HEK293 (cell line): ENCODE results near the gene B4GALT5.
A peak's percentile ranks its signal among the peaks of the same experiment; 100 is the strongest.

Experiments used
- BCL11A ChIP-seq: fragments of 450-650 bp; formaldehyde crosslinking; IDR thresholded peaks from 2 replicates; pipeline ENCODE4 v1.5.1; 2016; ENCODE audit warnings: low read depth, missing biosample characterization, missing genetic modification characterization
- HOXC10 ChIP-seq: sonication (generic); formaldehyde crosslinking; IDR thresholded peaks from 2 replicates; pipeline ENCODE4 v1.8.1; 2023; ENCODE audit warnings: mild to moderate bottlenecking, missing genetic modification reagents
- MEIS1 ChIP-seq: sonication (generic); formaldehyde crosslinking; IDR thresholded peaks from 2 replicates; pipeline ENCODE4 v1.8.1; 2022; ENCODE audit warnings: missing genetic modification reagents, mild to moderate bottlenecking, borderline replicate concordance
- ZBTB17 ChIP-seq: fragments of 450-650 bp; formaldehyde crosslinking; IDR thresholded peaks from 2 replicates; pipeline ENCODE4 v1.5.1; 2016; ENCODE audit warnings: missing biosample characterization, missing genetic modification characterization
- ZBTB8A ChIP-seq: fragments of 450-650 bp; formaldehyde crosslinking; IDR thresholded peaks from 2 replicates; pipeline ENCODE4 v1.5.1; 2016; ENCODE audit warnings: missing biosample characterization, missing genetic modification characterization
- ZFHX2 ChIP-seq: fragments of 450-650 bp; formaldehyde crosslinking; conservative IDR thresholded peaks from 2 replicates; pipeline ENCODE4 v1.5.1; 2016; ENCODE audit warnings: missing biosample characterization, missing genetic modification characterization
- ZFP3 ChIP-seq: fragments of 450-650 bp; formaldehyde crosslinking; IDR thresholded peaks from 2 replicates; pipeline ENCODE4 v1.5.1; 2016; ENCODE audit warnings: low read depth, missing biosample characterization, missing genetic modification characterization
- ZFP37 ChIP-seq: fragments of 450-650 bp; formaldehyde crosslinking; IDR thresholded peaks from 2 replicates; pipeline ENCODE4 v1.5.1; 2016; ENCODE audit warnings: missing biosample characterization, missing genetic modification characterization
- ZNF16 ChIP-seq: fragments of 450-650 bp; formaldehyde crosslinking; IDR thresholded peaks from 2 replicates; pipeline ENCODE4 v1.5.1; 2016; ENCODE audit warnings: low read depth, missing biosample characterization, missing genetic modification characterization
- ZNF202 ChIP-seq: fragments of 450-650 bp; formaldehyde crosslinking; IDR thresholded peaks from 2 replicates; pipeline ENCODE4 v1.5.1; 2016; ENCODE audit warnings: missing biosample characterization, missing genetic modification characterization, borderline replicate concordance
- ZNF24 ChIP-seq: fragments of 450-650 bp; formaldehyde crosslinking; IDR thresholded peaks from 2 replicates; pipeline ENCODE4 v1.5.1; 2016; ENCODE audit warnings: missing biosample characterization, missing genetic modification characterization
- ZNF311 ChIP-seq: fragments of 450-650 bp; formaldehyde crosslinking; IDR thresholded peaks from 2 replicates; pipeline ENCODE4 v1.5.1; 2017; ENCODE audit warnings: missing biosample characterization, missing genetic modification characterization, borderline replicate concordance
- ZNF48 ChIP-seq: fragments of 450-650 bp; formaldehyde crosslinking; IDR thresholded peaks from 2 replicates; pipeline ENCODE4 v1.5.1; 2016; ENCODE audit warnings: missing biosample characterization, missing genetic modification characterization
- ZNF501 ChIP-seq: fragments of 450-650 bp; formaldehyde crosslinking; IDR thresholded peaks from 2 replicates; pipeline ENCODE4 v1.5.1; 2016; ENCODE audit warnings: missing biosample characterization, missing genetic modification characterization
- ZNF549 ChIP-seq: fragments of 450-650 bp; IDR thresholded peaks from 2 replicates; pipeline ENCODE4 v1.5.1; 2018; ENCODE audit warnings: missing biosample characterization, missing genetic modification characterization, mild to moderate bottlenecking, inconsistent platforms, moderate library complexity
- ZNF707 ChIP-seq: fragments of 450-650 bp; formaldehyde crosslinking; IDR thresholded peaks from 2 replicates; pipeline ENCODE4 v1.5.1; 2016; ENCODE audit warnings: missing biosample characterization, missing genetic modification characterization
- ZNF791 ChIP-seq: fragments of 450-650 bp; formaldehyde crosslinking; IDR thresholded peaks from 2 replicates; pipeline ENCODE4 v1.5.1; 2016; ENCODE audit warnings: missing biosample characterization, missing genetic modification characterization
- TF ChIP-seq, protein P1 (sequence below): fragments of 450-650 bp; formaldehyde crosslinking; IDR thresholded peaks from 2 replicates; pipeline ENCODE4 v1.5.1; 2016; ENCODE audit warnings: missing biosample characterization, missing genetic modification characterization
- TF ChIP-seq, protein P2 (sequence below): fragments of 450-650 bp; formaldehyde crosslinking; IDR thresholded peaks from 2 replicates; pipeline ENCODE4 v1.5.1; 2016; ENCODE audit warnings: missing biosample characterization, missing genetic modification characterization
- TF ChIP-seq, protein P3 (sequence below): fragments of 450-650 bp; formaldehyde crosslinking; IDR thresholded peaks from 2 replicates; pipeline ENCODE4 v1.5.1; 2016; ENCODE audit warnings: missing biosample characterization, missing genetic modification characterization
- TF ChIP-seq, protein P4 (sequence below): fragments of 450-650 bp; formaldehyde crosslinking; IDR thresholded peaks from 2 replicates; pipeline ENCODE4 v1.5.1; 2016; ENCODE audit warnings: missing biosample characterization, missing genetic modification characterization
- TF ChIP-seq, protein P5 (sequence below): fragments of 450-650 bp; formaldehyde crosslinking; IDR thresholded peaks from 2 replicates; pipeline ENCODE4 v1.5.1; 2016; ENCODE audit warnings: missing biosample characterization, missing genetic modification characterization
- TF ChIP-seq, protein P6 (sequence below): fragments of 450-650 bp; formaldehyde crosslinking; IDR thresholded peaks from 2 replicates; pipeline ENCODE4 v1.5.1; 2017; ENCODE audit warnings: missing biosample characterization, missing genetic modification characterization
- TF ChIP-seq, protein P7 (sequence below): fragments of 450-650 bp; formaldehyde crosslinking; IDR thresholded peaks from 2 replicates; pipeline ENCODE4 v1.5.1; 2016; ENCODE audit warnings: missing biosample characterization, missing genetic modification characterization, borderline replicate concordance
- TF ChIP-seq, protein P8 (sequence below): fragments of 450-650 bp; formaldehyde crosslinking; IDR thresholded peaks from 2 replicates; pipeline ENCODE4 v1.5.1; 2016; ENCODE audit warnings: missing biosample characterization, missing genetic modification characterization
- TF ChIP-seq, protein P9 (sequence below): sonication (generic); formaldehyde crosslinking; IDR thresholded peaks from 2 replicates; pipeline ENCODE4 v1.8.1; 2022; ENCODE audit warnings: mild to moderate bottlenecking, moderate library complexity, missing genetic modification reagents

The B4GALT5 gene

DNA sequence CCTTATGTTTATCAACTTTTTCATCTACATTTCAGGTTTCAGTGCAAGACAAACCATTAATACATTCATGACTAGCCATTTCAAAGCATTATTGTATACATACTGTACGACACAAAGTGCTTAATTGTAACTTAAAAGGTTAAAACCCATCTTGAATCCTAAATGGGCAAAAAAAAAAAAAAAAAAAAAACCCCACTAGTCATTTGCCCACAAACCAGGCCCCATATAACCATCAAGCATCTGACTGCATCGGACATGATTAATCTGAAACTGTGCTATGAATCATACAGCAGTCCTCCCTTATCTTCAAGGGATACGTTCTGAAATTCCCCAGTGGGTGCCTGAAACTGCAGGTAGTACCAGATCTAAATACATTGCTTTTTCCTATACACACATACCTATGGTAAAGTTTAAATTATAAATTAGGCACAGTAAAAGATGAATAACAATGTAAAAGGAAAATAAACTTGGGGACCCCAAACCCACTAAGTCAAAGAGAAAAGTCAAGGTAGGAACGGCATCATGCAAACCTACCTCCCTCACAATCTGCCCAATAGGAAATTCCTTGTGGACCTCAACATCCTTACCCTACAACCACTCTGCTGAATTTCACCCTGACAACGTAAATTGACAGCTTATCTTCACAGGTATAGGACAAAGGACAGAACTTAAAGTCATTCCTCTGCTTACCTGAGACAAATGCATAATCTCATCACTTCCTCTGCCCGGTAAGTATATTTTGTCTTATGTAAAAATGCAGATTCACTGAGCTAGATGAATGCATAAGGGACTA lies 14.3 kb downstream of the B4GALT5 start (continued):
- TF ChIP-seq, protein P1, sequence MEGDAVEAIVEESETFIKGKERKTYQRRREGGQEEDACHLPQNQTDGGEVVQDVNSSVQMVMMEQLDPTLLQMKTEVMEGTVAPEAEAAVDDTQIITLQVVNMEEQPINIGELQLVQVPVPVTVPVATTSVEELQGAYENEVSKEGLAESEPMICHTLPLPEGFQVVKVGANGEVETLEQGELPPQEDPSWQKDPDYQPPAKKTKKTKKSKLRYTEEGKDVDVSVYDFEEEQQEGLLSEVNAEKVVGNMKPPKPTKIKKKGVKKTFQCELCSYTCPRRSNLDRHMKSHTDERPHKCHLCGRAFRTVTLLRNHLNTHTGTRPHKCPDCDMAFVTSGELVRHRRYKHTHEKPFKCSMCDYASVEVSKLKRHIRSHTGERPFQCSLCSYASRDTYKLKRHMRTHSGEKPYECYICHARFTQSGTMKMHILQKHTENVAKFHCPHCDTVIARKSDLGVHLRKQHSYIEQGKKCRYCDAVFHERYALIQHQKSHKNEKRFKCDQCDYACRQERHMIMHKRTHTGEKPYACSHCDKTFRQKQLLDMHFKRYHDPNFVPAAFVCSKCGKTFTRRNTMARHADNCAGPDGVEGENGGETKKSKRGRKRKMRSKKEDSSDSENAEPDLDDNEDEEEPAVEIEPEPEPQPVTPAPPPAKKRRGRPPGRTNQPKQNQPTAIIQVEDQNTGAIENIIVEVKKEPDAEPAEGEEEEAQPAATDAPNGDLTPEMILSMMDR (tag by site-specific recombination), result no peak
- TF ChIP-seq ZBTB17 (0 out of 2 replicates have a peak, but pooled peaks have one; percentile 48), ZNF311 (tag by site-specific recombination) (no peak), ZNF501 (tag by site-specific recombination) (no peak), ZFP37 (tag by site-specific recombination) (no peak), MEIS1 (CRISPR knock-in tag) (no peak), ZNF16 (tag by site-specific recombination) (no peak), ZFHX2 (tag by site-specific recombination) (no peak), HOXC10 (CRISPR knock-in tag) (no peak), ZNF549 (tag by site-specific recombination) (no peak), ZNF791 (tag by site-specific recombination) (0 out of 2 replicates have a peak, but pooled peaks have one; percentile 14), ZNF202 (tag by site-specific recombination) (no peak), ZFP3 (tag by site-specific recombination) (no peak), ZNF48 (tag by site-specific recombination) (no peak), ZBTB8A (tag by site-specific recombination) (no peak), BCL11A (tag by site-specific recombination) (no peak), ZNF707 (tag by site-specific recombination) (no peak), ZNF24 (tag by site-specific recombination) (peak; percentile 45; the same call in 1 of the 2 replicates)
- TF ChIP-seq, protein P2, sequence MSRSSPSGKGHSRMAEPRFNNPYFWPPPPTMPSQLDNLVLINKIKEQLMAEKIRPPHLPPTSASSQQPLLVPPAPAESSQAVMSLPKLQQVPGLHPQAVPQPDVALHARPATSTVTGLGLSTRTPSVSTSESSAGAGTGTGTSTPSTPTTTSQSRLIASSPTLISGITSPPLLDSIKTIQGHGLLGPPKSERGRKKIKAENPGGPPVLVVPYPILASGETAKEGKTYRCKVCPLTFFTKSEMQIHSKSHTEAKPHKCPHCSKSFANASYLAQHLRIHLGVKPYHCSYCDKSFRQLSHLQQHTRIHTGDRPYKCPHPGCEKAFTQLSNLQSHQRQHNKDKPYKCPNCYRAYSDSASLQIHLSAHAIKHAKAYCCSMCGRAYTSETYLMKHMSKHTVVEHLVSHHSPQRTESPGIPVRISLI (tag by site-specific recombination), result peak; percentile 67; the same call in 1 of the 2 replicates
- TF ChIP-seq, protein P3, sequence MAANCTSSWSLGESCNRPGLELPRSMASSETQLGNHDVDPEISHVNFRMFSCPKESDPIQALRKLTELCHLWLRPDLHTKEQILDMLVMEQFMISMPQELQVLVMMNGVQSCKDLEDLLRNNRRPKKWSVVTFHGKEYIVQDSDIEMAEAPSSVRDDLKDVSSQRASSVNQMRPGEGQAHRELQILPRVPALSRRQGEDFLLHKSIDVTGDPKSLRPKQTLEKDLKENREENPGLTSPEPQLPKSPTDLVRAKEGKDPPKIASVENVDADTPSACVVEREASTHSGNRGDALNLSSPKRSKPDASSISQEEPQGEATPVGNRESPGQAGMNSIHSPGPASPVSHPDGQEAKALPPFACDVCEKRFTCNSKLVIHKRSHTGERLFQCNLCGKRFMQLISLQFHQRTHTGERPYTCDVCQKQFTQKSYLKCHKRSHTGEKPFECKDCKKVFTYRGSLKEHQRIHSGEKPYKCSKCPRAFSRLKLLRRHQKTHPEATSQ (tag by site-specific recombination), result no peak
- TF ChIP-seq, protein P4, sequence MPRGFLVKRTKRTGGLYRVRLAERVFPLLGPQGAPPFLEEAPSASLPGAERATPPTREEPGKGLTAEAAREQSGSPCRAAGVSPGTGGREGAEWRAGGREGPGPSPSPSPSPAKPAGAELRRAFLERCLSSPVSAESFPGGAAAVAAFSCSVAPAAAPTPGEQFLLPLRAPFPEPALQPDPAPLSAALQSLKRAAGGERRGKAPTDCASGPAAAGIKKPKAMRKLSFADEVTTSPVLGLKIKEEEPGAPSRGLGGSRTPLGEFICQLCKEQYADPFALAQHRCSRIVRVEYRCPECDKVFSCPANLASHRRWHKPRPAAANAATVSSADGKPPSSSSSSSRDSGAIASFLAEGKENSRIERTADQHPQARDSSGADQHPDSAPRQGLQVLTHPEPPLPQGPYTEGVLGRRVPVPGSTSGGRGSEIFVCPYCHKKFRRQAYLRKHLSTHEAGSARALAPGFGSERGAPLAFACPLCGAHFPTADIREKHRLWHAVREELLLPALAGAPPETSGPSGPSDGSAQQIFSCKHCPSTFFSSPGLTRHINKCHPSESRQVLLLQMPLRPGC (tag by site-specific recombination), result no peak
- TF ChIP-seq, protein P5, sequence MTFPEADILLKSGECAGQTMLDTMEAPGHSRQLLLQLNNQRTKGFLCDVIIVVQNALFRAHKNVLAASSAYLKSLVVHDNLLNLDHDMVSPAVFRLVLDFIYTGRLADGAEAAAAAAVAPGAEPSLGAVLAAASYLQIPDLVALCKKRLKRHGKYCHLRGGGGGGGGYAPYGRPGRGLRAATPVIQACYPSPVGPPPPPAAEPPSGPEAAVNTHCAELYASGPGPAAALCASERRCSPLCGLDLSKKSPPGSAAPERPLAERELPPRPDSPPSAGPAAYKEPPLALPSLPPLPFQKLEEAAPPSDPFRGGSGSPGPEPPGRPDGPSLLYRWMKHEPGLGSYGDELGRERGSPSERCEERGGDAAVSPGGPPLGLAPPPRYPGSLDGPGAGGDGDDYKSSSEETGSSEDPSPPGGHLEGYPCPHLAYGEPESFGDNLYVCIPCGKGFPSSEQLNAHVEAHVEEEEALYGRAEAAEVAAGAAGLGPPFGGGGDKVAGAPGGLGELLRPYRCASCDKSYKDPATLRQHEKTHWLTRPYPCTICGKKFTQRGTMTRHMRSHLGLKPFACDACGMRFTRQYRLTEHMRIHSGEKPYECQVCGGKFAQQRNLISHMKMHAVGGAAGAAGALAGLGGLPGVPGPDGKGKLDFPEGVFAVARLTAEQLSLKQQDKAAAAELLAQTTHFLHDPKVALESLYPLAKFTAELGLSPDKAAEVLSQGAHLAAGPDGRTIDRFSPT (tag by site-specific recombination), result peak; percentile 36; the same call in 1 of the 2 replicates
- TF ChIP-seq, protein P6, sequence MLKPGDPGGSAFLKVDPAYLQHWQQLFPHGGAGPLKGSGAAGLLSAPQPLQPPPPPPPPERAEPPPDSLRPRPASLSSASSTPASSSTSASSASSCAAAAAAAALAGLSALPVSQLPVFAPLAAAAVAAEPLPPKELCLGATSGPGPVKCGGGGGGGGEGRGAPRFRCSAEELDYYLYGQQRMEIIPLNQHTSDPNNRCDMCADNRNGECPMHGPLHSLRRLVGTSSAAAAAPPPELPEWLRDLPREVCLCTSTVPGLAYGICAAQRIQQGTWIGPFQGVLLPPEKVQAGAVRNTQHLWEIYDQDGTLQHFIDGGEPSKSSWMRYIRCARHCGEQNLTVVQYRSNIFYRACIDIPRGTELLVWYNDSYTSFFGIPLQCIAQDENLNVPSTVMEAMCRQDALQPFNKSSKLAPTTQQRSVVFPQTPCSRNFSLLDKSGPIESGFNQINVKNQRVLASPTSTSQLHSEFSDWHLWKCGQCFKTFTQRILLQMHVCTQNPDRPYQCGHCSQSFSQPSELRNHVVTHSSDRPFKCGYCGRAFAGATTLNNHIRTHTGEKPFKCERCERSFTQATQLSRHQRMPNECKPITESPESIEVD (tag by site-specific recombination), result no peak
- TF ChIP-seq, protein P7, sequence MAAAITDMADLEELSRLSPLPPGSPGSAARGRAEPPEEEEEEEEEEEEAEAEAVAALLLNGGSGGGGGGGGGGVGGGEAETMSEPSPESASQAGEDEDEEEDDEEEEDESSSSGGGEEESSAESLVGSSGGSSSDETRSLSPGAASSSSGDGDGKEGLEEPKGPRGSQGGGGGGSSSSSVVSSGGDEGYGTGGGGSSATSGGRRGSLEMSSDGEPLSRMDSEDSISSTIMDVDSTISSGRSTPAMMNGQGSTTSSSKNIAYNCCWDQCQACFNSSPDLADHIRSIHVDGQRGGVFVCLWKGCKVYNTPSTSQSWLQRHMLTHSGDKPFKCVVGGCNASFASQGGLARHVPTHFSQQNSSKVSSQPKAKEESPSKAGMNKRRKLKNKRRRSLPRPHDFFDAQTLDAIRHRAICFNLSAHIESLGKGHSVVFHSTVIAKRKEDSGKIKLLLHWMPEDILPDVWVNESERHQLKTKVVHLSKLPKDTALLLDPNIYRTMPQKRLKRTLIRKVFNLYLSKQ (tag by site-specific recombination), result no peak
- TF ChIP-seq, protein P8, sequence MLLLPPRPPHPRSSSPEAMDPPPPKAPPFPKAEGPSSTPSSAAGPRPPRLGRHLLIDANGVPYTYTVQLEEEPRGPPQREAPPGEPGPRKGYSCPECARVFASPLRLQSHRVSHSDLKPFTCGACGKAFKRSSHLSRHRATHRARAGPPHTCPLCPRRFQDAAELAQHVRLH (tag by site-specific recombination), result no peak
- TF ChIP-seq, protein P9, sequence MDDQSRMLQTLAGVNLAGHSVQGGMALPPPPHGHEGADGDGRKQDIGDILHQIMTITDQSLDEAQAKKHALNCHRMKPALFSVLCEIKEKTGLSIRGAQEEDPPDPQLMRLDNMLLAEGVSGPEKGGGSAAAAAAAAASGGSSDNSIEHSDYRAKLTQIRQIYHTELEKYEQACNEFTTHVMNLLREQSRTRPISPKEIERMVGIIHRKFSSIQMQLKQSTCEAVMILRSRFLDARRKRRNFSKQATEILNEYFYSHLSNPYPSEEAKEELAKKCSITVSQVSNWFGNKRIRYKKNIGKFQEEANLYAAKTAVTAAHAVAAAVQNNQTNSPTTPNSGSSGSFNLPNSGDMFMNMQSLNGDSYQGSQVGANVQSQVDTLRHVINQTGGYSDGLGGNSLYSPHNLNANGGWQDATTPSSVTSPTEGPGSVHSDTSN (CRISPR knock-in tag), result no peak
